Large intestine (tissue), 12 donors: ENCODE measurements around the gene TMEM79. TPM values are rescaled to one million over a fixed set of nuclear protein-coding genes. Genes with fewer than 3 reads are reported as not detected.

Experiments
- DNase-seq, 2 donors: peaks; one replicate each; pipeline versions ENCODE4 v3.0.0 to v3.0.0-alpha.2; 2013
- H3K27ac ChIP-seq: one replicate; pipeline ENCODE4 v1.5.1; 2013; ENCODE audit warnings: low read length
- H3K27me3 ChIP-seq: 2 replicates; pipeline ENCODE4 v1.6.1; 2013; ENCODE audit warnings: low read length; ENCODE audit not compliant: control insufficient read depth, insufficient read depth
- H3K36me3 ChIP-seq: 2 replicates; pipeline ENCODE4 v1.6.1; 2013; ENCODE audit warnings: low read length; ENCODE audit not compliant: control insufficient read depth, insufficient read depth
- H3K4me1 ChIP-seq: one replicate; pipeline ENCODE4 v1.6.1; 2013; ENCODE audit warnings: low read length; ENCODE audit not compliant: control insufficient read depth, insufficient read depth
- H3K4me3 ChIP-seq: one replicate; pipeline ENCODE4 v1.5.1; 2013; ENCODE audit warnings: low read length
- H3K9me3 ChIP-seq: one replicate; pipeline ENCODE4 v1.6.1; 2013; ENCODE audit warnings: mild to moderate bottlenecking, low read depth, low read length, moderate library complexity; ENCODE audit not compliant: control insufficient read depth
- WGBS: methylation state at CpG from one replicate; pipeline ENCODE4 v1.1.5; 2013; ENCODE audit warnings: low lambda C conversion rate; ENCODE audit not compliant: insufficient coverage; 5-methylcytosine and 5-hydroxymethylcytosine counted together
- long read RNA-seq, 11 donors: transcript quantifications; one replicate each; lab custom pipeline, GENCODE V29; 2026
- polyA plus RNA-seq: library from polyadenylated mRNA; unstranded; fragments of 120-200 nt; gene quantifications from one replicate; pipeline ENCODE4 v1.2.1, GENCODE V29; 2013

The TMEM79 gene
- 7.3 TPM for polyA plus RNA-seq
- long read RNA-seq, donor 1, partial matches to known transcripts = 0 of 1 reads
- long read RNA-seq, donor 1, other reads (novel, unspliced or antisense) = 0 of 1 reads
- long read RNA-seq, donor 2, partial matches to known transcripts = 96 of 179 reads
- long read RNA-seq, donor 2, other reads (novel, unspliced or antisense) = 82 of 179 reads
- long read RNA-seq, donor 3 = 0 reads
- long read RNA-seq, donor 4 = 0 reads
- long read RNA-seq, donor 5 = 0 reads
- long read RNA-seq, donor 6, partial matches to known transcripts = 0 of 2 reads
- long read RNA-seq, donor 6, other reads (novel, unspliced or antisense) = 0 of 2 reads
- long read RNA-seq, donor 7, partial matches to known transcripts = 0 of 2 reads
- long read RNA-seq, donor 7, other reads (novel, unspliced or antisense) = 0 of 2 reads
- long read RNA-seq, donor 8, partial matches to known transcripts = 6 of 7 reads
- long read RNA-seq, donor 8, other reads (novel, unspliced or antisense) = 0 of 7 reads
- long read RNA-seq, donor 9, partial matches to known transcripts = 185 of 213 reads
- long read RNA-seq, donor 9, other reads (novel, unspliced or antisense) = 25 of 213 reads
- long read RNA-seq, donor 10 = 0 reads
- long read RNA-seq, donor 11, partial matches to known transcripts = 8 of 8 reads
- long read RNA-seq, donor 11, other reads (novel, unspliced or antisense) = 0 of 8 reads

GRCh38 chr1:156284112-156284511 is at the start of gene TMEM79:
TSS of gene TMEM79 (plus strand) at chr1:156284325. CDS start at chr1:156285227, 902 bp downstream.
- H3K27ac ChIP-seq = peak within 1 kb of the TSS; percentile 70
- peak in 1 of 2 donors; percentile 39 for DNase-seq
- no peaks in the 10 kb centered on the region for H3K9me3 ChIP-seq
- H3K4me3 ChIP-seq = peak within 1 kb of the TSS; percentile 82
- peaks cover 11% of the 10 kb centered on the region for H3K36me3 ChIP-seq
- 100% methylated on average over 1 of the region's 7 CpGs for WGBS
- H3K4me1 ChIP-seq = peaks cover 23% of the 10 kb centered on the region
- H3K27me3 ChIP-seq = no peaks in the 10 kb centered on the region

- no peak overlapping the region for H3K27ac ChIP-seq
- no peaks in the 10 kb centered on the region for H3K9me3 ChIP-seq
- H3K27me3 ChIP-seq = no peaks in the 10 kb centered on the region
- no CpG with 5 or more reads among the region's 12 CpGs for WGBS
- DNase-seq = no peak
- no peak overlapping the region for H3K4me3 ChIP-seq
- peaks cover 3% of the 10 kb centered on the region for H3K4me1 ChIP-seq
- peaks cover 71% of the 10 kb centered on the region for H3K36me3 ChIP-seq
Observed at GRCh38 chr1:156236164-156236563, 48.0 kb upstream of the TMEM79 start.

GRCh38 chr1:156238248-156238647 is 45.9 kb upstream of the TMEM79 start:
- Histone ChIP-seq H3K36me3 (peaks cover 78% of the 10 kb centered on the region), H3K27ac (no peak overlapping the region), H3K9me3 (no peaks in the 10 kb centered on the region), H3K27me3 (no peaks in the 10 kb centered on the region), H3K4me1 (peaks cover 2% of the 10 kb centered on the region), H3K4me3 (no peak overlapping the region)
- WGBS = no CpG with 5 or more reads among the region's 5 CpGs
- DNase-seq = no peak

- peaks cover 20% of the 10 kb centered on the region for H3K27me3 ChIP-seq
- H3K9me3 ChIP-seq = no peaks in the 10 kb centered on the region
- H3K4me1 ChIP-seq = peaks cover 4% of the 10 kb centered on the region
- no peak overlapping the region for H3K4me3 ChIP-seq
- WGBS = no CpG with 5 or more reads among the region's 15 CpGs
- no peak for DNase-seq
- H3K27ac ChIP-seq = no peak overlapping the region
- peaks cover 60% of the 10 kb centered on the region for H3K36me3 ChIP-seq
Observed at GRCh38 chr1:156241311-156241811, 42.8 kb upstream of the TMEM79 start.

GRCh38 chr1:156241926-156242325 is 42.2 kb upstream of the TMEM79 start, which contains the start of gene BGLAP:
TSS of gene BGLAP (plus strand) at chr1:156242184. CDS start at chr1:156242232, 48 bp downstream.
- no peaks in the 10 kb centered on the region for H3K9me3 ChIP-seq
- peaks cover 20% of the 10 kb centered on the region for H3K27me3 ChIP-seq
- H3K27ac ChIP-seq = no peak within 1 kb of the TSS
- H3K36me3 ChIP-seq = peaks cover 54% of the 10 kb centered on the region
- H3K4me3 ChIP-seq = no peak within 1 kb of the TSS
- no CpG with 5 or more reads among the region's 14 CpGs for WGBS
- DNase-seq = no peak
- H3K4me1 ChIP-seq = peaks cover 4% of the 10 kb centered on the region

- H3K4me1 ChIP-seq = peaks cover 4% of the 10 kb centered on the region
- no peak for DNase-seq
- no peak overlapping the region for H3K4me3 ChIP-seq
- H3K9me3 ChIP-seq = no peaks in the 10 kb centered on the region
- H3K27me3 ChIP-seq = peaks cover 20% of the 10 kb centered on the region
- peaks cover 47% of the 10 kb centered on the region for H3K36me3 ChIP-seq
- no CpG with 5 or more reads among the region's 10 CpGs for WGBS
- H3K27ac ChIP-seq = no peak overlapping the region
Observed at GRCh38 chr1:156242738-156243137, 41.4 kb upstream of the TMEM79 start.

GRCh38 chr1:156244126-156244525 is 40.0 kb upstream of the TMEM79 start:
- Histone ChIP-seq H3K4me1 (peaks cover 4% of the 10 kb centered on the region), H3K27ac (no peak overlapping the region), H3K27me3 (peaks cover 20% of the 10 kb centered on the region), H3K4me3 (no peak overlapping the region), H3K9me3 (no peaks in the 10 kb centered on the region), H3K36me3 (peaks cover 35% of the 10 kb centered on the region)
- no peak for DNase-seq
- no CpG with 5 or more reads among the region's 2 CpGs for WGBS

GRCh38 chr1:156244712-156245111 is 39.4 kb upstream of the TMEM79 start:
- Histone ChIP-seq H3K4me3 (no peak overlapping the region), H3K36me3 (peaks cover 35% of the 10 kb centered on the region), H3K4me1 (peaks cover 4% of the 10 kb centered on the region), H3K27me3 (peaks cover 20% of the 10 kb centered on the region), H3K27ac (no peak overlapping the region), H3K9me3 (no peaks in the 10 kb centered on the region)
- no CpG with 5 or more reads among the region's 17 CpGs for WGBS
- no peak for DNase-seq

GRCh38 chr1:156245451-156246232 is 38.5 kb upstream of the TMEM79 start:
- peaks cover 20% of the 10 kb centered on the region for H3K27me3 ChIP-seq
- WGBS = no CpG with 5 or more reads among the region's 69 CpGs
- DNase-seq = peak; percentile 25 to 58
- H3K4me3 ChIP-seq = peak overlapping the region; percentile 21
- H3K36me3 ChIP-seq = peaks cover 39% of the 10 kb centered on the region
- H3K27ac ChIP-seq = no peak overlapping the region
- peaks cover 4% of the 10 kb centered on the region for H3K4me1 ChIP-seq
- H3K9me3 ChIP-seq = no peaks in the 10 kb centered on the region

GRCh38 chr1:156246241-156246780 is 37.8 kb upstream of the TMEM79 start:
- Histone ChIP-seq H3K4me3 (no peak overlapping the region), H3K36me3 (peaks cover 39% of the 10 kb centered on the region), H3K4me1 (peaks cover 4% of the 10 kb centered on the region), H3K27ac (no peak overlapping the region), H3K9me3 (no peaks in the 10 kb centered on the region), H3K27me3 (peaks cover 20% of the 10 kb centered on the region)
- no CpG with 5 or more reads among the region's 10 CpGs for WGBS
- DNase-seq = no peak
